Measurements from ENCODE around the gene TMOD4.

Gene TMOD4

DNA sequence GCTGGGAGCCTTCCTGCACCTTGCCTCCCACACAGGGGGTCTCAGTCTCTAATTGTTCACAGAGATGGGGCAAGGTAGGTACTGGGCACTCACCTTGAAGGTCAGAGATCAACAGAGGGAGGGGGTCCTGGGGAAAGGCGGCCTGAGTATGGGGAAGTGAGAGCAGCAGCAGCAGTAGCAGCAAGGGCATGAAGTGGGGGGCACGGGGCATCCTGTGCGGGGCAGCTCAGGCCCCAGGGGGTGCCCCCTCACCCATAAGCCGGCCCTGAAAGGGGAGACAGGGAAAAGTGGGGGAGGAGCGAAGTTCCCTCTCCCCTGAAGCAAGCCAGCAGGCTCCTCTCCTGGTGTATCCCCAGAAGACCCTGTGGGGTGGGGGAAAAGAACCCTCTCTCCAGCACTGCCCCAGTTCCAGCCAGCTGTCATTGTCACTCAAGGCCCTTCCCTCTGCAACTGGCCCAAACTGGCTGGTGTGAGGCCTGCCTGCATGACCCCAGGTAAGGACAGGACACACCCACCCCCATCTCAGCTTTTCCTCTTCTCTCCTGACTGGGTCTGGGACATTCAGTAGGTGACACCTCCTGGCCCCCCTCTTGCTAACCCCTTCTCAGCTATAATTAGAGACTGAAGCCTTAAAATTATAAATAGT lies 33.2 kb downstream of the TMOD4 start:
- no peak overlapping the region for H3K4me3 ChIP-seq (ENCODE audit: low read depth, low read length)
- TF ChIP-seq, protein P1, sequence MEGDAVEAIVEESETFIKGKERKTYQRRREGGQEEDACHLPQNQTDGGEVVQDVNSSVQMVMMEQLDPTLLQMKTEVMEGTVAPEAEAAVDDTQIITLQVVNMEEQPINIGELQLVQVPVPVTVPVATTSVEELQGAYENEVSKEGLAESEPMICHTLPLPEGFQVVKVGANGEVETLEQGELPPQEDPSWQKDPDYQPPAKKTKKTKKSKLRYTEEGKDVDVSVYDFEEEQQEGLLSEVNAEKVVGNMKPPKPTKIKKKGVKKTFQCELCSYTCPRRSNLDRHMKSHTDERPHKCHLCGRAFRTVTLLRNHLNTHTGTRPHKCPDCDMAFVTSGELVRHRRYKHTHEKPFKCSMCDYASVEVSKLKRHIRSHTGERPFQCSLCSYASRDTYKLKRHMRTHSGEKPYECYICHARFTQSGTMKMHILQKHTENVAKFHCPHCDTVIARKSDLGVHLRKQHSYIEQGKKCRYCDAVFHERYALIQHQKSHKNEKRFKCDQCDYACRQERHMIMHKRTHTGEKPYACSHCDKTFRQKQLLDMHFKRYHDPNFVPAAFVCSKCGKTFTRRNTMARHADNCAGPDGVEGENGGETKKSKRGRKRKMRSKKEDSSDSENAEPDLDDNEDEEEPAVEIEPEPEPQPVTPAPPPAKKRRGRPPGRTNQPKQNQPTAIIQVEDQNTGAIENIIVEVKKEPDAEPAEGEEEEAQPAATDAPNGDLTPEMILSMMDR (IDR thresholded peaks at IDR 0.05; ENCODE audit: insufficient read depth, low read depth, low read length, missing control alignments), result no peak
- DNase-seq (ENCODE audit: low read depth), result no peak

DNA sequence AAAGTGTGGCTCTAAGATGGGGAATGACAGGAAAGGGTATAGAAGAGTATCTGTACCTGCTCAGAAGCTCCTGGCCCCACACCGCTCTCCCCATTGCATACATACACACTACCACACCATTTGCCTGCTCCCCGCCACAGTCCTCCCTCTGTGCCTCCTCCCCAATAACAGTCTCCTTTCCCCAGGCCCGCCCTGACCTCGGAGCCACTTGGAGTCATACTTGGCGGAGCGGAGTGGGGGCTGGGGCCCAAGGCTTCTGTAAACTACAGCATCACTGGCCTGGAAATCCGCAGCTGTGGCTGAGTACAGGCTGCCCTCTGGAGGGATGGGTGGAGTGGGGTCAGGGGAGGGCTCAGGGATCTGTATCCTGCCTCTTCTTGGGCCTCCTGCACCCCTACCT lies 38.0 kb downstream of the TMOD4 start:
- TF ChIP-seq, protein P1 (IDR thresholded peaks at IDR 0.05; ENCODE audit: insufficient read depth, low read depth, low read length, missing control alignments), result no peak
- H3K4me3 ChIP-seq (ENCODE audit: low read depth, low read length), result no peak overlapping the region
- no peak for DNase-seq (ENCODE audit: low read depth)

DNA sequence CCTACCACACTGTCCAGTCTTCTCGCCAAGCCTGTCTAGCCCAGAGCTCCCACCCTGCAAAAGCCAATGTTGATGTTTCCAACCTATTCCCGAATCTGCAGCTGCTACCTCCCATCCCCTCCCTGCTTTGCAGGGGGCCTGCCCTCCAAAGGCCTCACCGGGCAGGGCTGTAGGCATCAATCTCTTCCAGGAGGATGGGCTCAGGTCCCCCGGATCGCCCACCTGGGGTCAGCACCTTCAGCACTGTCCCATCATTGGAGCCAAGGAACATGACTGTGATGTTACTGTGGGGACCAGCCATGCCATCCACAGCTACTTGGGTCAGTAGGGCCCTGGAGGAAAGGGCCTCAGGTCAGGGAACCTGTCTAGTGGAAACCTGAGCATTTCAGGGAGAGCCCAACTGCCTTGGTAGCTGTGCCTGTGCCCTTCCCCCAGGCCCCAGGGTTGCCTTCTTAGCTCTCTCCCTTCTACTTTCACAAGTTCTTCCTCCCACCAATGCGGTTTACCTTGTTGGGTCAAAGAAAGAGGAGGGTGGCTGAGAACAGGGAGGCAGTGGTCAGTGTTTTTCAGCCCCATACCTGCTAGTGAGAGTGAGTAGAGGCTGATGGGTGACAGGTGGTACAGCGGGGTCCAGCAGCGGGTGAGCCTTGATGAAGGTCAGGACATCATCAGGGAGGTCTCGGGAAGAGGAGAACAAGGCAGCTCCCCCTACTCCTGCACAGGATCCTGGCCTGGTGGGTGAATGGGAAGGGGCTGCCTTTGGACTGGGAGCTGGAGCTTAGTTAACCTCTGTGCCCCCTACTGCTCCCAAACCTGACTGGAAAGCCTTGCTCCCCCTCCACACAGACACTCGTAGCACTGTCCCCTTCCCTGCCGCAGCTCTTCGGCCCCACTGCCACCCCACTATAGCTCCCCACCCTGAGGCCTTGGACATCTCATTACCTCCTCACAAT lies 40.1 kb downstream of the TMOD4 start:
- no peak overlapping the region for H3K4me3 ChIP-seq (ENCODE audit: low read depth, low read length)
- peak; percentile 64 for DNase-seq (ENCODE audit: low read depth)
- TF ChIP-seq, protein P1 (IDR thresholded peaks at IDR 0.05; ENCODE audit: insufficient read depth, low read depth, low read length, missing control alignments), result no peak

- no peak overlapping the region for H3K4me3 ChIP-seq (ENCODE audit: low read depth, low read length)
- TF ChIP-seq, protein P1 (IDR thresholded peaks at IDR 0.05; ENCODE audit: insufficient read depth, low read depth, low read length, missing control alignments), result no peak
- DNase-seq (ENCODE audit: low read depth), result no peak
Observed at GRCh38 chr1:151134991-151135390, 40.8 kb downstream of the TMOD4 start.

GRCh38 chr1:151134396-151134795 lies 41.4 kb downstream of the TMOD4 start:
- DNase-seq (ENCODE audit: low read depth), result no peak
- TF ChIP-seq, protein P1 (IDR thresholded peaks at IDR 0.05; ENCODE audit: insufficient read depth, low read depth, low read length, missing control alignments), result no peak
- H3K4me3 ChIP-seq (ENCODE audit: low read depth, low read length), result no peak overlapping the region

GRCh38 chr1:151133018-151133806 lies 42.6 kb downstream of the TMOD4 start:
- no peak for DNase-seq (ENCODE audit: low read depth)
- no peak overlapping the region for H3K4me3 ChIP-seq (ENCODE audit: low read depth, low read length)
- TF ChIP-seq, protein P1 (IDR thresholded peaks at IDR 0.05; ENCODE audit: insufficient read depth, low read depth, low read length, missing control alignments), result no peak

Measured in GM12865 (cell line).